HL-60 (cell line): Measurements from ENCODE around the gene C22orf23.
A peak's percentile ranks its signal among the peaks of the same experiment; 100 is the strongest.

Source experiments
- DNase-seq, 2 experiments: peaks; one replicate each; pipeline ENCODE4 v3.0.0-alpha.2; 2010 to 2020; ENCODE audit warnings: low read depth in 1 of 2, low spot score in 1 of 2
- H3K27ac ChIP-seq: fragments of 250-450 bp; sonication (Bioruptor Pico); replicated peaks from 2 replicates; pipeline ENCODE4 v1.5.1; 2020; ENCODE audit warnings: mild to moderate bottlenecking, moderate library complexity
- H3K27me3 ChIP-seq: fragments of 250-450 bp; sonication (Bioruptor Pico); 2 replicates; pipeline ENCODE4 v1.5.1; 2021; ENCODE audit warnings: mild to moderate bottlenecking, moderate library complexity; ENCODE audit not compliant: insufficient read depth, poor library complexity, severe bottlenecking
- H3K4me3 ChIP-seq: replicated peaks from 2 replicates; pipeline ENCODE4 v1.5.1; 2011; ENCODE audit warnings: mild to moderate bottlenecking, control low read depth, low read length; ENCODE audit not compliant: insufficient read depth
- CTCF ChIP-seq: IDR thresholded peaks from one replicate; pipeline ENCODE4 v1.5.1; 2011; ENCODE audit warnings: low read length, control low read depth, inconsistent platforms; ENCODE audit not compliant: insufficient read depth
- GABPA ChIP-seq: IDR thresholded peaks from 2 replicates; pipeline ENCODE4 v1.6.1; 2012; ENCODE audit warnings: low read depth
- POLR2AphosphoS5 ChIP-seq: IDR thresholded peaks from 2 replicates; pipeline ENCODE4 v1.6.1; 2012; ENCODE audit warnings: low read depth
- REST ChIP-seq: IDR thresholded peaks from 2 replicates; pipeline ENCODE4 v1.6.1; 2012; ENCODE audit warnings: low read depth; ENCODE audit not compliant: insufficient replicate concordance
- SPI1 ChIP-seq: IDR thresholded peaks from 2 replicates; pipeline ENCODE4 v1.6.1; 2012; ENCODE audit warnings: low read depth, mild to moderate bottlenecking, borderline replicate concordance

C22orf23 gene

GRCh38 chr22:37906364-37907008, 46.9 kb downstream of the C22orf23 start:
- TF ChIP-seq SPI1 = no peak
- no peak for TF ChIP-seq CTCF
- TF ChIP-seq POLR2AphosphoS5 = no peak
- no peak for TF ChIP-seq GABPA
- TF ChIP-seq REST = no peak
- no peak for DNase-seq
- Histone ChIP-seq H3K27ac (no peak overlapping the region), H3K4me3 (peak overlapping the region; percentile 43), H3K27me3 (no peaks in the 10 kb centered on the region)

- Histone ChIP-seq H3K27me3 (no peaks in the 10 kb centered on the region), H3K4me3 (peak within 1 kb of the TSS; percentile 43), H3K27ac (no peak within 1 kb of the TSS)
- TF ChIP-seq CTCF (no peak), GABPA (no peak), POLR2AphosphoS5 (no peak), SPI1 (no peak), REST (no peak)
- DNase-seq = peak; percentile 50 to 52
Measured at GRCh38 chr22:37905534-37906363, 47.7 kb downstream of the C22orf23 start, which contains the start of gene MICALL1. MICALL1 (plus strand) TSS chr22:37906297; CDS start chr22:37906423, 126 bp downstream.

GRCh38 chr22:37904572-37905533, 48.5 kb downstream of the C22orf23 start:
- TF ChIP-seq SPI1 (no peak), POLR2AphosphoS5 (no peak), CTCF (no peak), GABPA (no peak), REST (no peak)
- no peaks in the 10 kb centered on the region for H3K27me3 ChIP-seq
- no peak overlapping the region for H3K4me3 ChIP-seq
- H3K27ac ChIP-seq = no peak overlapping the region
- DNase-seq = peak in 1 of 2 experiments; percentile 44
